IPS DF 4.7 (cell line): ENCODE data around the gene GPR15.

Source experiments
- DNase-seq: peaks from one replicate; pipeline ENCODE4 v3.0.0-alpha.2; 2013; ENCODE audit warnings: low spot score; ENCODE audit errors: extremely low read depth

Gene GPR15

DNA sequence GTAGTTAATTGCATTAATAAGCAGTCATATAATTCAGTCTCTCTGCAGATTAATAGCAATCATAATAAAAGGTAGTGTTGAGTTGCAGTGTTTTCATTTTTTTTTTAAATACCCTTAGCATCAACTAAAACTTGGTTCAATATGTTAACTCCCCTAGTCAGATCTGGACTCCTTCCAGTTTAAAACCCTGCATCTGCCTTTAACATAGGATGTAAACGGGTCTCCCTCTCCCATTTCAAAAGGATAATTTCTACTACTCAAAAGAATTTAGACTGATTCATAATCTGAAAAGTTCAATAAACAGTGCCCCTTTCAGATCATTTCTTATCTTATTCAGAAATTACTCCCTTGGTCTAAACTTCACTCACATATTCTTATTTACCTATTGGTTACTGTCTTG, 50.3 kb downstream of the GPR15 start:
- no peak for DNase-seq

DNA sequence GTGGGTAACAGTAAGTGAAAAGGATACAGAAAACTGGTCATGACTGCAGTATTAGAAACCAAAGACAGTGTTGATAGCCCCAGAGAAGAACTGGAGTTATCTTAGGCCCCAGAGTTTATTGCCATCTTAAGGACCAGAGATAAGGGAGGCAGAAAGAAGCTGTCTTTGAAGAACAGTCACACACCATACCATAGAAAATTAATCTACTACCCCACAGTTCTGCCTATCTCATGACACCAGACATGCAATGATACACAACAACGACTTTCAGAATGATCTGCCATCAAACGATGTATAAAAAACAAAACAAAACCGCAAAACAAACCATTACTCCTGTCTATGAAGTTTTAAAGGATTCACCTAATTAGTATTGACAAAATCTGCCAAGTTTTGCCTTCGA, 52.0 kb downstream of the GPR15 start:
- DNase-seq: no peak
